ENCODE measurements around the gene ACOX1. TPM values are rescaled to one million over a fixed set of nuclear protein-coding genes. Genes with fewer than 3 reads are reported as not detected.

ACOX1 gene
- total RNA-seq, 1 donor from 2014 or later, result 54.6 TPM

DNA sequence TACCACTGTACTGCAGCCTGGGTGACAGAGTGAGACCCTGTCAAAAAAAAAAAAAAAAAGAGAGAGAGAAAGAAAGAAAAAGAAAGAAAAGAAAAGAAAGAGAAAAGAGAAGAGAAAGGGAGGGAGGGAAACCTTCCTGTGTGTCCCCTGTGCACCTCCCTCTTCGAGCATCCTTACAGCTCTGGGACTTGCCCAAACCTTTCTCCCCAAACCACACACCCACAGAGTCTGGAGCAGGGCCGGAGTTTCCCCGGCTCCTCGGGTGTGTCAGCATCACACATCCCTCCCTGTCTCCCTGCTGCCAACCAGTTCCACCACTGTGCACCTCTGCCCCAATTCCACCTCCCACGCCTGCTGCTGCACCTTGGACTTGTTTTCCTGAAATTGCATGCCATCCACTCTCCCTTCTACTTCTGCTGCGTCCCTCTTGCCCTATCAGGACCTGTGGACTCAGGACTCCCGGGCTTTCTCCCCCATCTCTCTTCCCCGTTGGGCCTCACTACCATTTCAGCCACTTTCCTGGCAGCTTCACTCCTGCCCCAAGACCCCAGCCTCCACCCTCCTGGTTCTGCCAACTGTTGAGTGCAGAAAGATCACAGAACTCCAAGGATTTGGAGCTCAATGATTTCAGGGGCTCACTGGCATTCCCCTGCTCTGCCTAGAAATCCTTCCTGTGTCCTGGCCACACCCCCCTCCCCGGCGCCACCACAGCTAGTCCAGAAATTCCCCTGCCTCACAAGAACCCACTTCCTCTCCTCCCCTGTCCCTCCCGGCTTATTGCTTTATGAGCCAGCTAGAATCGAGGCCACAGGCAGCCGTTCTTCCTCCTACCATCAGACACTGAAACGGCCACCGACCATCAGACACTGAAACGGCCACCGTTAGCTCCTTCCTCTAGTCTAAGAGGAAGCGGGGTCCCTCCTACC, 18.0 kb upstream of the ACOX1 start:
- no peak for DNase-seq (ENCODE audit: low spot score, unreplicated experiment)
- Mint-ChIP-seq H3K36me3 (ENCODE audit: insufficient read depth) (peaks cover 11% of the 10 kb centered on the region), H3K27ac (no peak overlapping the region), H3K4me3 (ENCODE audit: low read depth) (no peak overlapping the region), H3K9me3 (ENCODE audit: low read depth) (no peaks in the 10 kb centered on the region), H3K27me3 (no peaks in the 10 kb centered on the region), H3K4me1 (ENCODE audit: low read depth) (peaks cover 10% of the 10 kb centered on the region)
- TF ChIP-seq, protein P1, sequence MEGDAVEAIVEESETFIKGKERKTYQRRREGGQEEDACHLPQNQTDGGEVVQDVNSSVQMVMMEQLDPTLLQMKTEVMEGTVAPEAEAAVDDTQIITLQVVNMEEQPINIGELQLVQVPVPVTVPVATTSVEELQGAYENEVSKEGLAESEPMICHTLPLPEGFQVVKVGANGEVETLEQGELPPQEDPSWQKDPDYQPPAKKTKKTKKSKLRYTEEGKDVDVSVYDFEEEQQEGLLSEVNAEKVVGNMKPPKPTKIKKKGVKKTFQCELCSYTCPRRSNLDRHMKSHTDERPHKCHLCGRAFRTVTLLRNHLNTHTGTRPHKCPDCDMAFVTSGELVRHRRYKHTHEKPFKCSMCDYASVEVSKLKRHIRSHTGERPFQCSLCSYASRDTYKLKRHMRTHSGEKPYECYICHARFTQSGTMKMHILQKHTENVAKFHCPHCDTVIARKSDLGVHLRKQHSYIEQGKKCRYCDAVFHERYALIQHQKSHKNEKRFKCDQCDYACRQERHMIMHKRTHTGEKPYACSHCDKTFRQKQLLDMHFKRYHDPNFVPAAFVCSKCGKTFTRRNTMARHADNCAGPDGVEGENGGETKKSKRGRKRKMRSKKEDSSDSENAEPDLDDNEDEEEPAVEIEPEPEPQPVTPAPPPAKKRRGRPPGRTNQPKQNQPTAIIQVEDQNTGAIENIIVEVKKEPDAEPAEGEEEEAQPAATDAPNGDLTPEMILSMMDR (IDR thresholded peaks at IDR 0.05; ENCODE audit: unreplicated experiment), result no peak

DNA sequence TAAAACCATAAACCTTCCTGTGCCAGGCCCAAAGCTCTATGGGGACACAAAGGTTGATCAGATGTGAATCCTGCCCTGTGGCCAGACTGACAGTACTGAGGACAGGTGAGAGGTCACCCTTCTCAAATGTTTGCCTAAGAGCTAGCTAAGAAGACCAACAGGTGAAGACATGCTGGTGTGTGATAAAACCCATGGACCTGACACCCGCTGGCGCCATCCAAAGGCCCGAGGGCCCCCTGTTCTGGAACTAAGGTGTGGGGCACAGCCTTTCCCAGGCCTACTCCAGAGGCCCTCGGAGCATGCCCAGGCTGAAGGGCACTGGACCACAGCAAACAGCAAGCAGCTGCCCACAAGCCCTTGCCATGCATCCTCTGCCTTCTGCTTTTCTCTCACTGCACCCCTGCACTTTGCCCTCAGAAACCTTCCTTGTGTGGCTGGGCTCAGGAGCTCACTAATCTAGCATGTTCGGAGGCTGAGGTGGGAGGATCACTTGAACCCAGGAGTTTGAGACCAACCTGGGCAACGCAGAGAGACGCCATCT, 16.5 kb upstream of the ACOX1 start:
- TF ChIP-seq, protein P1 (IDR thresholded peaks at IDR 0.05; ENCODE audit: unreplicated experiment), result no peak
- DNase-seq (ENCODE audit: low spot score, unreplicated experiment), result no peak
- peaks cover 10% of the 10 kb centered on the region for H3K4me1 Mint-ChIP-seq (ENCODE audit: low read depth)
- H3K36me3 Mint-ChIP-seq (ENCODE audit: insufficient read depth), result peaks cover 17% of the 10 kb centered on the region
- H3K9me3 Mint-ChIP-seq (ENCODE audit: low read depth), result no peaks in the 10 kb centered on the region
- no peak overlapping the region for H3K27ac Mint-ChIP-seq
- H3K4me3 Mint-ChIP-seq (ENCODE audit: low read depth), result no peak overlapping the region
- no peaks in the 10 kb centered on the region for H3K27me3 Mint-ChIP-seq

DNA sequence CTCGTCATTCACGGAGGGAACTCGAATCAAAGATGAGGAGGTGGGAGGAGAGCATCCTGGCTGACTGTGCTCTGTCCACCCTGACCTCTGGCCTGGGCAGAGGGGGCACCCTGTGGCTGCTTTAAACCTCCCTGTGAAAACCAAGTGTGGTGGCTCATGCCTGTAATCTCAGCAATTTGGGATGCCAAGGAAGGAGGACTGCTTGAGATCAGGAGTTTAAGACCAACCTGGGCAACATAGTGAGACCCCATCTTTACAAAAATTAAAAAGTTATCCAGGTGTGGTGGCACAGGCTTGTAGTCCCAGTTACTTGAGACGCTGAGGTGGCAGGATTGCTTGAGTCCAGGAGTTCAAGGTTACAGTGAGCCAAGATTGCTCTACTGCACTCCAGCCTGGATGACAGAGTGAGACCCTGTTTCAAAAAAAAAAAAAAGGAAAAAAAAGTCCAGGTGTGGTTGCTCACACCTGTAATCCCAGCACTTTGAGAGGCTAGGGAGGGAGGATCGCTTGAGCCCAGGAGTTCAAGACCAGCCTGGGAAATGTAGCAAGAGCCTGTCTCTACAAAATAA, 15.9 kb upstream of the ACOX1 start:
- peaks cover 8% of the 10 kb centered on the region for H3K4me1 Mint-ChIP-seq (ENCODE audit: low read depth)
- H3K36me3 Mint-ChIP-seq (ENCODE audit: insufficient read depth), result peaks cover 17% of the 10 kb centered on the region
- H3K27ac Mint-ChIP-seq, result no peak overlapping the region
- no peaks in the 10 kb centered on the region for H3K27me3 Mint-ChIP-seq
- H3K9me3 Mint-ChIP-seq (ENCODE audit: low read depth), result no peaks in the 10 kb centered on the region
- no peak overlapping the region for H3K4me3 Mint-ChIP-seq (ENCODE audit: low read depth)
- no peak for DNase-seq (ENCODE audit: low spot score, unreplicated experiment)
- TF ChIP-seq, protein P1 (IDR thresholded peaks at IDR 0.05; ENCODE audit: unreplicated experiment), result no peak

DNA sequence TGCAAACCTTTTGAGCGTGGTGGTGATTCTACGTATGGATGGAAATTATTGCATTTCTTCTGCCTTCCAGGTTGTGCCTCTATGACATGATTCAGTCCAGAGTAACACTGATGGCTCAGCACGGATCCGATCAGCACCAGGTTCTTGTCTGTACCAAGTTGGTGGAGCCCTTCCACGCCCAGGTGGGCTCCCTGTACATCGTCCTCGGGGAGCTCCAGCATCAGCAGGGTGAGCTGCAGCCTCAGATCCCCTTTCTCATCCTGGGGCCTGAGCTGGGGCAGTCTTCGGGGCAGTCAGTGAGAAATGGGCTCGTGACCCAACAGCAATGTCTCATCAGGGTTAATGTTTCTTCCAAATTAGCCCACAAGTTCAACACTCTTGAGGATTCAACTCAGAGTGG, 12.4 kb upstream of the ACOX1 start:
- TF ChIP-seq, protein P1 (IDR thresholded peaks at IDR 0.05; ENCODE audit: unreplicated experiment), result no peak
- no peaks in the 10 kb centered on the region for H3K9me3 Mint-ChIP-seq (ENCODE audit: low read depth)
- H3K4me3 Mint-ChIP-seq (ENCODE audit: low read depth), result no peak overlapping the region
- H3K27ac Mint-ChIP-seq, result no peak overlapping the region
- H3K27me3 Mint-ChIP-seq, result no peaks in the 10 kb centered on the region
- H3K36me3 Mint-ChIP-seq (ENCODE audit: insufficient read depth), result peaks cover 14% of the 10 kb centered on the region
- no peaks in the 10 kb centered on the region for H3K4me1 Mint-ChIP-seq (ENCODE audit: low read depth)
- DNase-seq (ENCODE audit: low spot score, unreplicated experiment), result no peak

DNA sequence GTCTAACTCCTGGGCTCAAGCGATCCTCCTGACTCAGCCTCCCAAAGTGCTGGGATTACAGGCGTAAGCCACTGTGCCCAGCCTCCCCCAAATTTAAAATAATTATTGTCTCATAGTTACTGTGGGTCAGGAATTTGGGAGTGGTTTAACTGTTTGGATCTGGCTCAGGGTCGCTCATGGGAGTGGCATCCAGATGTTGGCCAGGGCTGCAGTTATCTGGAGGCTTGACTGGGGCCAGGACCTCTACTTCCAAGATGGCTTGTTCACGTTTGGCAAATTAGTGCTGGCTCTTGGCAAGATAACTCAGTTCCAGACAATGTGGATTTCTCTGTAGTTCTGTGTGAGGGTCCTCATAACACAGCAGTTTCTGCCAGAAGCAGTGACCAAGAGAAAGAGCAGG, 8.1 kb upstream of the ACOX1 start:
- Mint-ChIP-seq H3K27ac (no peak overlapping the region), H3K4me3 (ENCODE audit: low read depth) (no peak overlapping the region)

More for the DNA sequence above, 8.1 kb upstream of the ACOX1 start:
- no peak for DNase-seq (ENCODE audit: low spot score, unreplicated experiment)
- no peaks in the 10 kb centered on the region for H3K9me3 Mint-ChIP-seq (ENCODE audit: low read depth)
- no peaks in the 10 kb centered on the region for H3K27me3 Mint-ChIP-seq
- H3K36me3 Mint-ChIP-seq (ENCODE audit: insufficient read depth), result peaks cover 11% of the 10 kb centered on the region
- TF ChIP-seq, protein P1 (IDR thresholded peaks at IDR 0.05; ENCODE audit: unreplicated experiment), result no peak
- H3K4me1 Mint-ChIP-seq (ENCODE audit: low read depth), result peaks cover 17% of the 10 kb centered on the region
